Upper lobe of right lung (tissue), 1 donor: Measurements from ENCODE around the gene CTTN. TPM values are rescaled to one million over a fixed set of nuclear protein-coding genes. Genes with fewer than 3 reads are reported as not detected.

Experiments used
- ATAC-seq: fragments of 200-7000 bp; cut with Tn5 transposase; one replicate; pipeline ENCODE4 v1.9.1; 2020; ENCODE audit warnings: mild to moderate bottlenecking, moderate library complexity
- DNase-seq: peaks from one replicate; pipeline ENCODE4 v3.0.0-alpha.2; 2020
- H3K27ac ChIP-seq: fragments of 200-600 bp; one replicate; pipeline ENCODE4 v1.8.0; 2022
- H3K27me3 ChIP-seq: fragments of 200-600 bp; one replicate; pipeline ENCODE4 v1.8.0; 2022; ENCODE audit warnings: mild to moderate bottlenecking
- H3K36me3 ChIP-seq: fragments of 200-600 bp; one replicate; pipeline ENCODE4 v1.8.0; 2022
- H3K4me1 ChIP-seq: fragments of 200-600 bp; one replicate; pipeline ENCODE4 v1.8.0; 2022
- H3K4me3 ChIP-seq: fragments of 200-600 bp; one replicate; pipeline ENCODE4 v1.8.0; 2022; ENCODE audit warnings: mild to moderate bottlenecking
- H3K9me3 ChIP-seq: fragments of 200-600 bp; one replicate; pipeline ENCODE4 v1.8.0; 2022
- intact Hi-C: fragments of 100-400 bp; cut with DNase I; formaldehyde crosslinking; loops from one replicate; pipeline ENCODE4 v1.11.0; 2022
- long read RNA-seq: library from polyadenylated mRNA; unstranded; transcript quantifications from one replicate; pipeline ENCODE4 v2.0.0, GENCODE V29; 2021
- total RNA-seq: library from RNA; stranded (reverse); fragmentation: NEBNext Ultra II Directional; extraction: Animal tissue kit (Norgen Biotek cat#: 25700); gene quantifications from one replicate; pipeline ENCODE4 v1.2.1, GENCODE V29; 2021
- TF ChIP-seq, protein P1 (sequence below): fragments of 200-600 bp; IDR thresholded peaks from one replicate; pipeline ENCODE4 v1.8.0; 2022; ENCODE audit warnings: antibody characterized with exemption
- donor health status: DM: no; HTN: yes; CAD: no; lungs with severe emphysema.

CTTN gene
- total RNA-seq = 177 TPM
- long read RNA-seq, transcript CTTN-202 (17 exons, 3,272 nt) = minor isoform, 8 of 79 reads
- long read RNA-seq, transcript CTTN-201 (18 exons, 3,272 nt) = major isoform, 36 of 79 reads
- long read RNA-seq, partial matches to known transcripts = 15 of 79 reads
- long read RNA-seq, other reads (novel, unspliced or antisense) = 18 of 79 reads

DNA sequence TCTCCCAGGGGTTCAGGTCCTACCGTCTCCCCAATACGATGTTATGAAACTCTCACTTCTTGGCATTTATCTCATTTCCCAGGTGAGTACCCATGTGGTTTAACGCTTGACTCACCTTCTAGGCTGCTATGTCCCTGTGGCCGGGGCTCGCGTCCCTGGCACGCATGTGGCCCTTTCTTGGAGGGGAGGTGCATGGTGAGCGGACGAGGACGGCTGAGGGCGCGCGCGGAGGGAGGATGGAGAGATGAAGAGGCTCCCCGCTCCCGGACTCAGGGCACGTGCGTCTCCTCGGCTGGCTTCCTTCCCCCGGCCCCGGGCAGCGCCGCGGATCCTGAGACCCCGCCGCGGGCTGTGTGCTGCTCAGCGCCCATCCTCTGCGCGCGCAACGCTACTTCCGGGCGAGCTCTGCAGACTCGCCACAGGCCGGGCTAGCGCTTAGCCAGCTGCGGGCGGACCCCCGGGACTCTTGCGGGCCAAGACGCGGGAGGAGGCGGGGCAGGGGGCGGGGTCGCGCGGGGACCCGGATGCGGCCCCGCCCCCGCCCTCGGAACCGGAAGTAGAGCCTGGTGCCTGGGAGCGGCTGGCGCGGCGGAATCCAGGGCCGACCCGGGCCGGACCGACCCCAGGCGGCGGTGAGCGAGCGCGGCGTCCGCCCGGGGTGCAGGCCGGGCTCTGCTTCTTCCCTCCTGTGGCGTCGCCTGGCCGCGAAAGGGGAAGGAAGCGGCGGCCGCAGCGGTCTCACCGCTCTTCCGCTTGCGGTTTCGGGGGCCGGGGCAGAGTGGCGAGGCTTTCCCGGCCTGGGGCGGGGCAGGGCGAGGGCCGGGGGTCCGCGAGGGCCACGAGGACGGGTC lies at the start of gene CTTN:
Gene CTTN (plus strand): TSS at position 547 of the 851 bp plus-strand sequence. CDS start 8,769 bp downstream, outside the sequence.
- Histone ChIP-seq H3K36me3 (no peaks in the 10 kb centered on the region), H3K9me3 (no peaks in the 10 kb centered on the region), H3K27me3 (peaks cover 8% of the 10 kb centered on the region), H3K27ac (peak within 1 kb of the TSS; percentile 83), H3K4me3 (peak within 1 kb of the TSS; percentile 76), H3K4me1 (peaks cover 26% of the 10 kb centered on the region)
- ATAC-seq = peak; percentile 90
- TF ChIP-seq, protein P1, sequence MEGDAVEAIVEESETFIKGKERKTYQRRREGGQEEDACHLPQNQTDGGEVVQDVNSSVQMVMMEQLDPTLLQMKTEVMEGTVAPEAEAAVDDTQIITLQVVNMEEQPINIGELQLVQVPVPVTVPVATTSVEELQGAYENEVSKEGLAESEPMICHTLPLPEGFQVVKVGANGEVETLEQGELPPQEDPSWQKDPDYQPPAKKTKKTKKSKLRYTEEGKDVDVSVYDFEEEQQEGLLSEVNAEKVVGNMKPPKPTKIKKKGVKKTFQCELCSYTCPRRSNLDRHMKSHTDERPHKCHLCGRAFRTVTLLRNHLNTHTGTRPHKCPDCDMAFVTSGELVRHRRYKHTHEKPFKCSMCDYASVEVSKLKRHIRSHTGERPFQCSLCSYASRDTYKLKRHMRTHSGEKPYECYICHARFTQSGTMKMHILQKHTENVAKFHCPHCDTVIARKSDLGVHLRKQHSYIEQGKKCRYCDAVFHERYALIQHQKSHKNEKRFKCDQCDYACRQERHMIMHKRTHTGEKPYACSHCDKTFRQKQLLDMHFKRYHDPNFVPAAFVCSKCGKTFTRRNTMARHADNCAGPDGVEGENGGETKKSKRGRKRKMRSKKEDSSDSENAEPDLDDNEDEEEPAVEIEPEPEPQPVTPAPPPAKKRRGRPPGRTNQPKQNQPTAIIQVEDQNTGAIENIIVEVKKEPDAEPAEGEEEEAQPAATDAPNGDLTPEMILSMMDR = no peak
- intact Hi-C loops = no loop called here
- peak; percentile 90 for DNase-seq

DNA sequence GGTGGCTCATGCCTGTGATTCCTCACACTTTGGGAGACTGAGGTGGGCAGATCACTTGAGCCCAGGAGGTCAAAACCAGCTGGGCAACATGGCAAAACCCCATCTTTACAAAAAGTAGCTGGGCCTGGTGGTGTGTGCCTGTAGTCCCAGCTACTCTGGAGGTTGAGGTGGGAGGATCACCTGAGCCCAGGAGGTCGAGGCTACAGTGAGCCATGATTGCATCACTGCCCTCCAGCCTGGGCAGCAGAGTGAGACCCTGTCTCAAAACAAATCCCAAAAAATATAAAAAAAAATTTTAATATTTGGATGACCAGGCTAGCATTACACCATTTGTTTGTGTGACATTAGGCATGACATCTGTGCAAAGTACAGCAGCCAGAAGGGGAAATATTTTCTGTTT lies 49.7 kb upstream of the CTTN start:
- no peaks in the 10 kb centered on the region for H3K4me1 ChIP-seq
- H3K27ac ChIP-seq = no peak overlapping the region
- H3K36me3 ChIP-seq = peaks cover 63% of the 10 kb centered on the region
- no peak for ATAC-seq
- TF ChIP-seq, protein P1 = no peak
- intact Hi-C loops = no loop called here
- no peaks in the 10 kb centered on the region for H3K9me3 ChIP-seq
- no peak for DNase-seq
- no peaks in the 10 kb centered on the region for H3K27me3 ChIP-seq
- no peak overlapping the region for H3K4me3 ChIP-seq

DNA sequence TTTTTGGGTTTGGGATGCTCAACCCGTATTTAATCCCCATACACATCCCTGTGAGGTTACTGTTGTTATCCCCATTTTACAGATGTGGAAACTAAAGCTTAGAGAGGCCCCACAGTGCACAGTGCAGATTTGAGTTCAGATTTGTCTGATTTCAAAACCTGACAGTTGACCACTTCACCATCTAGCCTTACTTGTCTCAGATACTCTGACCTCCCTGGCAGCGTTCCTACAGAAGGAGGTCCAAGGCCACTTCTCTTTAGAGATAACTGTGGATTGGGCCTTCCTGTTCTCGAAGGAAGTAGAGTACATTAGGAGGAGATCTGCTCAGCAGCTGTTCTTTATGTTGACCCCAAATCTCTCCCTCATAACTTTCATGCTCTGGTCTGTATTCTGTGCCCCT lies 46.7 kb upstream of the CTTN start:
- TF ChIP-seq, protein P1 = no peak
- peak; percentile 62 for ATAC-seq
- Histone ChIP-seq H3K4me1 (no peaks in the 10 kb centered on the region), H3K27ac (no peak overlapping the region), H3K36me3 (peaks cover 67% of the 10 kb centered on the region), H3K9me3 (no peaks in the 10 kb centered on the region), H3K27me3 (no peaks in the 10 kb centered on the region), H3K4me3 (no peak overlapping the region)
- intact Hi-C loops = no loop called here
- DNase-seq = no peak

DNA sequence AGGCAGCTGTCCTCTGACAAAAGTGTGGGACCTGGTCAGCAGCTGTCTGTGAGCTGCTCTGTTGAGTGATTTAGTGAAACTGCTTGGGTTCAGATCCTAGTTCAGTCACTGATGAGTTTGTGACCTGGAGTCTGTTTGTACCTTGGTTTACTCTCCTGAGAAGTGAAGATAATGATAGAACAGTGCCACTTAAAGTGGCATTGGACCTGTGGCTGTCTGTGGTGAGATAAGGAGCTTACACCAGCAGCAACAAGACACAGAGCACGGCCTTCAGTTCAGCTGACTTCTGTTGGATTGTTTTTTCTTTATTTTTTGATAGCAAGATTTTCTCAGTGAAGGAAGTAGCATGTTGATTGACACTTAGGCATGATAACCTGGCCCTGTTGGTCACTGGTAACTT lies 46.2 kb upstream of the CTTN start:
- Histone ChIP-seq H3K9me3 (no peaks in the 10 kb centered on the region), H3K4me1 (no peaks in the 10 kb centered on the region), H3K4me3 (no peak overlapping the region), H3K27ac (no peak overlapping the region), H3K36me3 (peaks cover 67% of the 10 kb centered on the region), H3K27me3 (no peaks in the 10 kb centered on the region)
- DNase-seq (no peak), ATAC-seq (no peak)
- intact Hi-C loops = no loop called here
- TF ChIP-seq, protein P1 = no peak

DNA sequence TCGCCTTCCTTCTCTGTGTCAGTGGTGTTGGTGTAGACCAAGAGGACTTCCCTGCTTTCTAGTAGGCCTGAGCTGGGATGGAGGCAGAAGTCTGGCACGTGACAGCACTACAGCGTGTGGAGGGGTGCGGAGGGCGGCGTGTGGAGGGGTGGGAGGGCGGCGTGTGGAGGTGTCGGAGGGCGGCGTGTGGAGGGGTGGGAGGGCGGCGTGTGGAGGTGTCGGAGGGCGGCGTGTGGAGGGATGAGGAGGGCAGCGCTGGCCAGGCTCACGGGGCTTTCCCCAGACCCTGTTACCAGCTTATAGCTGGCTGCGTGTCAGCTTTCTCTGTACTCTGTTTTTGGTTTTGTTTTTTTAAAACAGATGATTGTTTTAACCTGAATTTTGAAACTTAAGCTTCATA lies 45.7 kb upstream of the CTTN start:
- Histone ChIP-seq H3K4me1 (no peaks in the 10 kb centered on the region), H3K9me3 (no peaks in the 10 kb centered on the region), H3K27ac (no peak overlapping the region), H3K4me3 (no peak overlapping the region), H3K27me3 (no peaks in the 10 kb centered on the region), H3K36me3 (peaks cover 65% of the 10 kb centered on the region)
- TF ChIP-seq, protein P1 = no peak
- intact Hi-C loops = no loop called here
- DNase-seq (no peak), ATAC-seq (no peak)
